ENCODE data around the gene RABGAP1L.
A peak's percentile ranks its signal among the peaks of the same experiment; 100 is the strongest.

The RABGAP1L gene

DNA sequence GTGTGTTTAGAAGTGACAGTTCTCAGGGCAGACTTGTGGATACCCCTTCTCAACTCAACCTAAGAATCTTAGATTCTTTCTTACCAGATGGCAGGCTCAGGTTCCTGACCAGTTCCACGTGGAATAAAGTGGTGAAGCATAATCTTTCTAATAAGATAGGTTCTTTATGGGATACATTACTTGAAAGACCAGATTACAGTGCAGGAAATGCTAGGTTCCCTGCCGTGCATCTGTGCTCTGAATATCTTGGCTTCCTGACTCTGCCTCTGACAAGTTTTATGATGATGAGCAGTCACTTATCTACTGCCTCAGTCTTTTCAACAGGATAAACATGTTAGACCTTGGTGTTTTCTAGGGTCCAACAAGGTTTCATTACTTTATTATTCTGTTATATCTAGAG is 632.5 kb downstream of the RABGAP1L start:
- H2AFZ ChIP-seq (ENCODE audit: low read length) = no peak overlapping the region
- no peaks in the 10 kb centered on the region for H3F3A ChIP-seq (ENCODE audit: low read depth)
- peak overlapping the region; percentile 34 for H3K4me2 ChIP-seq (ENCODE audit: low read depth, low read length, poor library complexity, severe bottlenecking)
- H3K27me3 ChIP-seq (ENCODE audit: insufficient read depth, low read length, poor library complexity, severe bottlenecking) = no peaks in the 10 kb centered on the region
- H3K36me3 ChIP-seq (ENCODE audit: insufficient read depth, low read length) = no peaks in the 10 kb centered on the region
- no peaks in the 10 kb centered on the region for H3K9me3 ChIP-seq (ENCODE audit: insufficient read depth, low read depth, low read length)
- H4K20me1 ChIP-seq (ENCODE audit: insufficient read depth, low read length, poor library complexity, severe bottlenecking) = no peaks in the 10 kb centered on the region
- peaks cover 36% of the 10 kb centered on the region for H3K4me1 ChIP-seq (ENCODE audit: insufficient read depth, low read length, poor library complexity, severe bottlenecking)
- H3K79me2 ChIP-seq (ENCODE audit: insufficient read depth, low read length) = no peaks in the 10 kb centered on the region
- peak overlapping the region; percentile 3 for H3K4me3 ChIP-seq (ENCODE audit: low read length, poor library complexity, severe bottlenecking)
- TF ChIP-seq, protein P1, sequence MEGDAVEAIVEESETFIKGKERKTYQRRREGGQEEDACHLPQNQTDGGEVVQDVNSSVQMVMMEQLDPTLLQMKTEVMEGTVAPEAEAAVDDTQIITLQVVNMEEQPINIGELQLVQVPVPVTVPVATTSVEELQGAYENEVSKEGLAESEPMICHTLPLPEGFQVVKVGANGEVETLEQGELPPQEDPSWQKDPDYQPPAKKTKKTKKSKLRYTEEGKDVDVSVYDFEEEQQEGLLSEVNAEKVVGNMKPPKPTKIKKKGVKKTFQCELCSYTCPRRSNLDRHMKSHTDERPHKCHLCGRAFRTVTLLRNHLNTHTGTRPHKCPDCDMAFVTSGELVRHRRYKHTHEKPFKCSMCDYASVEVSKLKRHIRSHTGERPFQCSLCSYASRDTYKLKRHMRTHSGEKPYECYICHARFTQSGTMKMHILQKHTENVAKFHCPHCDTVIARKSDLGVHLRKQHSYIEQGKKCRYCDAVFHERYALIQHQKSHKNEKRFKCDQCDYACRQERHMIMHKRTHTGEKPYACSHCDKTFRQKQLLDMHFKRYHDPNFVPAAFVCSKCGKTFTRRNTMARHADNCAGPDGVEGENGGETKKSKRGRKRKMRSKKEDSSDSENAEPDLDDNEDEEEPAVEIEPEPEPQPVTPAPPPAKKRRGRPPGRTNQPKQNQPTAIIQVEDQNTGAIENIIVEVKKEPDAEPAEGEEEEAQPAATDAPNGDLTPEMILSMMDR (conservative IDR thresholded peaks at IDR 0.05; ENCODE audit: low read length) = no peak
- no peak for TF ChIP-seq EZH2phosphoT487 (IDR thresholded peaks at IDR 0.05; ENCODE audit: borderline replicate concordance)
- H3K9ac ChIP-seq (ENCODE audit: low read depth, low read length, poor library complexity, severe bottlenecking) = no peak overlapping the region
- H3K9me2 ChIP-seq (replicated peaks; ENCODE audit: low read depth, low read length) = no peaks in the 10 kb centered on the region

DNA sequence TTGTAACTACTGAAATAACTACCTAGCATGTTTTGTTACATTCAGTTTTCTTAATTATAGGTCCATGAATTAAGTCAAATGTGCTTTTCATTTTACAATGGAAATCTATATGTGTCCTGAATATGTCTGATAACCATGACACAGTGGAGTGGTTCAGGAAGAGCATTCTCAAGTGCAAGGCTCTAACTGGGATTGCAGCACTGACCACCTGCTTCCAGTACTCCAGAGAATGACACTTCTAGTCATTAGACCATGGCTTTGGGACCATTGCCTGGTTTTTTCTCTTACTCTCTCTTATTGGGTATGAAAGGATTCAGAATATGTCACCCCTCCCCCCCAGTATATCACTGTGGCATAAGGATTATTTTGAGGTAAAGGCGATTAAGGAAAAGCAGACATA is 635.5 kb downstream of the RABGAP1L start:
- no peak overlapping the region for H3K4me2 ChIP-seq (ENCODE audit: low read depth, low read length, poor library complexity, severe bottlenecking)
- H3K4me3 ChIP-seq (ENCODE audit: low read length, poor library complexity, severe bottlenecking) = no peak overlapping the region
- no peaks in the 10 kb centered on the region for H3K27me3 ChIP-seq (ENCODE audit: insufficient read depth, low read length, poor library complexity, severe bottlenecking)
- peaks cover 17% of the 10 kb centered on the region for H3K4me1 ChIP-seq (ENCODE audit: insufficient read depth, low read length, poor library complexity, severe bottlenecking)
- TF ChIP-seq EZH2phosphoT487 (IDR thresholded peaks at IDR 0.05; ENCODE audit: borderline replicate concordance) = no peak
- TF ChIP-seq, protein P1 (conservative IDR thresholded peaks at IDR 0.05; ENCODE audit: low read length) = no peak
- H3K9me2 ChIP-seq (replicated peaks; ENCODE audit: low read depth, low read length) = no peaks in the 10 kb centered on the region
- H2AFZ ChIP-seq (ENCODE audit: low read length) = no peak overlapping the region
- no peaks in the 10 kb centered on the region for H4K20me1 ChIP-seq (ENCODE audit: insufficient read depth, low read length, poor library complexity, severe bottlenecking)
- H3K9ac ChIP-seq (ENCODE audit: low read depth, low read length, poor library complexity, severe bottlenecking) = no peak overlapping the region
- H3K79me2 ChIP-seq (ENCODE audit: insufficient read depth, low read length) = no peaks in the 10 kb centered on the region
- no peaks in the 10 kb centered on the region for H3K36me3 ChIP-seq (ENCODE audit: insufficient read depth, low read length)
- H3K9me3 ChIP-seq (ENCODE audit: insufficient read depth, low read depth, low read length) = no peaks in the 10 kb centered on the region
- H3F3A ChIP-seq (ENCODE audit: low read depth) = no peaks in the 10 kb centered on the region

DNA sequence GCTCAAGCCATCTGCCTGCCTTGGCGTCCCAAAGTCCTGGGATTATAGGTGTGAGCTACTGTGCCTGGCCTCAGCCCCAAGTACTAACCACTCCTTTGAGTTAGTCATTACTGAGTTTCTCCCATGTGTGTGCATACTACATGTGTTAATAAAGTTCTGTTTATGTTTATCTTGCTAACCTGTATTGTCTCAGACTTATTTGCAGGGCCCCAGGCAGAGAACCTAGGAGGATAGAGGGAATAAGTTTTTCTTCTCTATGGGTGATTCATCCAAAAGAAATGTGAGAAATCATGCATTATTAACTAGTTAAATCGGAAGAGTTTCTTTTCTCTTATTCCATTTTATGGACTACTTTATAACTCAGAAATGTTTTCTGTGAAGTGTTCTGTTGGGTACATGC is 636.5 kb downstream of the RABGAP1L start:
- Histone ChIP-seq H3K36me3 (ENCODE audit: insufficient read depth, low read length) (no peaks in the 10 kb centered on the region), H3K79me2 (ENCODE audit: insufficient read depth, low read length) (no peaks in the 10 kb centered on the region), H3K9me3 (ENCODE audit: insufficient read depth, low read depth, low read length) (no peaks in the 10 kb centered on the region), H3F3A (ENCODE audit: low read depth) (no peaks in the 10 kb centered on the region), H4K20me1 (ENCODE audit: insufficient read depth, low read length, poor library complexity, severe bottlenecking) (no peaks in the 10 kb centered on the region), H3K4me1 (ENCODE audit: insufficient read depth, low read length, poor library complexity, severe bottlenecking) (peaks cover 26% of the 10 kb centered on the region), H3K4me3 (ENCODE audit: low read length, poor library complexity, severe bottlenecking) (no peak overlapping the region), H3K4me2 (ENCODE audit: low read depth, low read length, poor library complexity, severe bottlenecking) (no peak overlapping the region), H3K9ac (ENCODE audit: low read depth, low read length, poor library complexity, severe bottlenecking) (no peak overlapping the region), H2AFZ (ENCODE audit: low read length) (no peak overlapping the region), H3K27me3 (ENCODE audit: insufficient read depth, low read length, poor library complexity, severe bottlenecking) (no peaks in the 10 kb centered on the region), H3K9me2 (replicated peaks; ENCODE audit: low read depth, low read length) (no peaks in the 10 kb centered on the region)
- TF ChIP-seq, protein P1 (conservative IDR thresholded peaks at IDR 0.05; ENCODE audit: low read length) = no peak
